VCaP (cell line): ENCODE measurements around the gene CNDP2.

Source experiments
- H3K27ac ChIP-seq: fragments of 450-650 bp; 2 replicates; pipeline ENCODE4 v1.5.1; 2017
- TF ChIP-seq, protein P1 (sequence below): fragments of 450-650 bp; conservative IDR thresholded peaks from 2 replicates; pipeline ENCODE4 v1.5.1; 2017; ENCODE audit warnings: mild to moderate bottlenecking, moderate library complexity

The CNDP2 gene

DNA sequence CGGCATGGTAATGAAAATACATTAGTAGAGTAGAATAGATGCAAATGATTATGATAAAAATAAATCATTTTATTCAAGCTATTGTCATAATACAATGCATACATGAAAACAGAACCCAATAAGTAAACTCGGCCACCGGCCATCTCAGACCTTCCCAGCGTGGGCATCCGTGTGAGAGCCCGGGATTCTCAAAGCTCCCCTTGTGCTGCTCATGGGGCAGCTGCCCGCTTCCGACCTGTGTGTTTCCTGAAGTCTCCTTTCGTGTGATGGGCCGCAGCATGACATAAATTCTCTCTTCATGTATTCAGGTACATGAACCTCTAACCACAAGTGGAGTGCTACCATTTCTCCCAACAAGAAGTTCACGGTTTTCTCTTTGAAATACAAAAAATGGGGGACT lies 13.5 kb upstream of the CNDP2 start:
- TF ChIP-seq, protein P1, sequence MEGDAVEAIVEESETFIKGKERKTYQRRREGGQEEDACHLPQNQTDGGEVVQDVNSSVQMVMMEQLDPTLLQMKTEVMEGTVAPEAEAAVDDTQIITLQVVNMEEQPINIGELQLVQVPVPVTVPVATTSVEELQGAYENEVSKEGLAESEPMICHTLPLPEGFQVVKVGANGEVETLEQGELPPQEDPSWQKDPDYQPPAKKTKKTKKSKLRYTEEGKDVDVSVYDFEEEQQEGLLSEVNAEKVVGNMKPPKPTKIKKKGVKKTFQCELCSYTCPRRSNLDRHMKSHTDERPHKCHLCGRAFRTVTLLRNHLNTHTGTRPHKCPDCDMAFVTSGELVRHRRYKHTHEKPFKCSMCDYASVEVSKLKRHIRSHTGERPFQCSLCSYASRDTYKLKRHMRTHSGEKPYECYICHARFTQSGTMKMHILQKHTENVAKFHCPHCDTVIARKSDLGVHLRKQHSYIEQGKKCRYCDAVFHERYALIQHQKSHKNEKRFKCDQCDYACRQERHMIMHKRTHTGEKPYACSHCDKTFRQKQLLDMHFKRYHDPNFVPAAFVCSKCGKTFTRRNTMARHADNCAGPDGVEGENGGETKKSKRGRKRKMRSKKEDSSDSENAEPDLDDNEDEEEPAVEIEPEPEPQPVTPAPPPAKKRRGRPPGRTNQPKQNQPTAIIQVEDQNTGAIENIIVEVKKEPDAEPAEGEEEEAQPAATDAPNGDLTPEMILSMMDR, result no peak
- H3K27ac ChIP-seq, result no peak overlapping the region

DNA sequence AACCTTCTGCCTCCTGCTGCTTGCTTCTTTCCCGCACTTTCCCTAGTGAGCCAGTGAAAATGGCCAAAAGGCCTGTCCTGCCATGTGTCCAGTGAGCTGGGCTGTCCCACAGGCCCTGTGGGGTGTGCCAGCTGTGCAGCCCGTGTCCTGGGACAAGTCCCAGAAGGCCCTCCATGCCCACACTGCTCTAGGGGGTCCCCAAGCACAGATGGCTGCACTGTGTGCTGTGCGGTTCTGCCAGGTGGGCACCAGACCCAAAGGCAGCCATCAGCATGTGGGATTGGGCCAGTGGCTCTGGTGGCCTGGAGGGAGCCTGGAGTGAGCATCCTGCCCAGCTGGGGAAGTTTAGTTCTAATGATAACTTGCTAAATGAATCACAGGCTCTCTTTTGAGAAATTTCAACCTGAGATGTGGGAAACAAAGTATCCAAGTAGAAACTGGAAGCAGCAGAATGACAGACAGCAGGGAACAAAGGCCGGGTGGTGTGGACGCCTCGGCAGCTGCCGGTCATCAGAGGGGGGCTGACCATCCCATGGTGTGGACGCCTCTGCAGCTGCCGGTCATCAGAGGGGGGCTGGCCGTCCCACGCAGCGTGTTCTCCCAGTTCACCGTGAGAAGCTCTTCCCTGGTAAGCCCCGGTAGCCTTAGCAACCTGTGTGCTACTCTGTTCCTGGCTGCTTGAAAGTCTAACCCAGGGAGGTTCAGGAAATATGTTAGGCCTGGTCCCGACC lies 9.9 kb upstream of the CNDP2 start:
- H3K27ac ChIP-seq, result no peak overlapping the region
- TF ChIP-seq, protein P1, result no peak

DNA sequence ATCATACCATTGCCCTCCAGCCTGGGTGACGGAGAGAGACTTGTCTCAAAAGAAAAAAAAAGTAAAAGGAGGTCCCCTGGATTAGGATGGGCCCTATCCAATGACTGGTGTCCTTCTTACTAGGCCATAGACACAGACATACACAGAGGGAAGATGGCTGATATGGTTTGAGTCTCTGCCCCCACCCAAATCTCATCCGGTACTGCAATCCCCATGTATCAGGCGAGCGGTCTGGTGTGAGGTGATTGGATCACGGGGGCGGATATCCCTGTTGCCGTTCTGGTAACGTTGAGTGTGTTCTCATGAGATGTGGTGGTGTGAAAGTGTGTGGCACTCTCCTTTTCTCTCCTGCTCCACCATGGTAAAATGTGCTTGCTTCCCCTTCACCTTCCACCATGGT lies 7.8 kb upstream of the CNDP2 start:
- no peak overlapping the region for H3K27ac ChIP-seq
- TF ChIP-seq, protein P1, result no peak

DNA sequence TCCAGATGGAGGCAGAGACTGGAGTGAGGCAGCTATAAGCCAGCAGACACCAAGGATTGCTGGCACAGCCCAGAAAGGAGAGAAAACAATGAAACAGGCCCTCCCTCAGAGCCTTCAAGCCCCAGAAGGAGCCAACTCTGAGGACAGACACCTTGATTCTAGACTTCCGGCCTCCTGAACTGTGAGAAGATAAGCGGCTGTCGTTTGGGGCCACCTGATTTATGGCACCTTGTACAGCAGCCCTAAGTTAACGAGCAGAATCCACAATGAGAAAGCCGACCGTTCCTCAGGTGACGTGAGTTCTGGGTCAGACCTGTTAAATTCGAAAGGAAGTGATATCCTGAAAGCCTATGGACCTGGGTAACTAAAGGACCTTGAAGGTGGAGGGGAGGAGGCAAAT lies 7.3 kb upstream of the CNDP2 start:
- no peak overlapping the region for H3K27ac ChIP-seq
- TF ChIP-seq, protein P1, result no peak

DNA sequence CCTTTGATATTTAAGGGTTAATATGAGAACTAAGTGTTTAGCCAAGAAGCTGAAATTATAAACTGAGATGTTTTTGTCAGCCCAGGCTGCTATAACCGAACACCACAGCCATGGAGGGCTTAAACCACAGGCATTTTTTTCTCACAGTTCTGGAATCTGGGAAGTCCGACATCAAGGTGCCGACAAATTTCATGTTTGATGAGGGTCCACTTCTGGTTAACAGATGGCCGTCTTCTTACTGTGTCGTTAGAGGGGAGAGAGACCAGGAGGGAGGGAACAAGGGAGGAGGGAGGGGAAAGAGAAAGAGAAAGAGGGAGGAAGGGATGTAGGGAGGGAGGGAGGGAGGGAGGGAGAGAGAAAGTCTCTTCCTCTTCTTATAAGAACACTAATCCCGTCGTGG lies 6.5 kb upstream of the CNDP2 start:
- TF ChIP-seq, protein P1, result no peak
- H3K27ac ChIP-seq, result no peak overlapping the region

DNA sequence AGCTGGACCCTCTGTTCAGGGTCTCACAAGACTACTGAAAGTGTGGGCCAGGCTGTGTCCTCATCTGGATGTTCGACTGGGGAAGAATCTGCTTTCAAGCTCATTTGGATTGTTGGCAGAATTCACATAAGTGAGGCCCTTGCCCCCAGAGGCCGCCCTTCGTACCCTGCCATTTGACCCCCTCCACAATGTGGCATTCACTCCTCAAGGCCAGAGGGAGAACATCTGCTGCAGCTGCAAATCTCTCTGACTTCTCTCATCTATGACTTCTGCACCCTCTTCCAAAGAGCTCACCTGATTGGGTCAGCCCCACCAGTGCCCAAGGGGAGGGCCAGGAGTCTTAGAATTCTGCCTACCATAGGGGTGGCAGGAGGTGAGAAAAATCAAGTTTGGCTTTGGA lies 3.9 kb upstream of the CNDP2 start:
- no peak overlapping the region for H3K27ac ChIP-seq
- TF ChIP-seq, protein P1, result no peak

DNA sequence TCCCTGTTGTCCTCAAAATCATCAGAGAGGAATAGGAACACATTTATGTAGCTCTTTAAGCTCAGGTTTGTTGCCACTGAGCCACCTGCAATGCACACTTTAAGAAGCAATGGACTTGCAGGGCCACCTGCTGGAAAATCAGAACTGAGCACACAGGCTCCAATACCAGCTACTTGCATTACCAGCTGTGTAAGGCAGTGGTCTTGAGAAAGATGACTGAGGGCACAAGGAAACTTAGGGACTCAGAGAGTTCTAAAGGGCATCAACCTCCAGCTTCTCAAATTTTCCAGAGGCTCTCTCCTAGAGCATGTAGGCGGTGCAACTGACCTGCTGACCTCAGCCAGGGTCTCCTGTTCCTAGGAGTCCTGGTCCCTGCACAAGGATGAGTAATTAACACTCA lies 2.5 kb upstream of the CNDP2 start:
- TF ChIP-seq, protein P1, result peak; percentile 91
- no peak overlapping the region for H3K27ac ChIP-seq
